Osteoblast (primary cell): ENCODE data around the gene DOC2B. TPM values are rescaled to one million over a fixed set of nuclear protein-coding genes. Genes with fewer than 3 reads are reported as not detected.
"Not testable (repeated sequence)": the region's sequence is repeated elsewhere in the genome, so short reads cannot be mapped to it uniquely, and the experiment has no call there.

ENCODE experiments used
- DNase-seq: peaks from one replicate; pipeline ENCODE4 v3.0.0; 2011; ENCODE audit warnings: low spot score, mixed read lengths; ENCODE audit not compliant: insufficient read length; ENCODE audit errors: missing footprints
- H2AFZ ChIP-seq: 2 replicates; pipeline ENCODE4 v1.6.0; 2011; ENCODE audit warnings: mild to moderate bottlenecking, low read length
- H3K27ac ChIP-seq: 2 replicates; pipeline ENCODE4 v1.5.1; 2011; ENCODE audit warnings: mild to moderate bottlenecking, low read depth, low read length, moderate library complexity
- H3K27me3 ChIP-seq: 2 replicates; pipeline ENCODE4 v1.6.0; 2012; ENCODE audit warnings: mild to moderate bottlenecking, control low read depth, inconsistent platforms, low read length, moderate library complexity; ENCODE audit not compliant: insufficient read depth
- H3K36me3 ChIP-seq: 2 replicates; pipeline ENCODE4 v1.5.1; 2011; ENCODE audit warnings: mild to moderate bottlenecking, low read length, control low read depth, moderate library complexity; ENCODE audit not compliant: insufficient read depth
- H3K4me1 ChIP-seq: 2 replicates; pipeline ENCODE4 v1.5.1; 2011; ENCODE audit warnings: mild to moderate bottlenecking, low read length, control low read depth, moderate library complexity; ENCODE audit not compliant: insufficient read depth
- H3K4me2 ChIP-seq: 2 replicates; pipeline ENCODE4 v1.6.0; 2011; ENCODE audit warnings: mild to moderate bottlenecking, low read length; ENCODE audit not compliant: insufficient read depth
- H3K4me3 ChIP-seq: fragments of 200-600 bp; sonication (generic); 3 replicates; pipeline ENCODE4 v1.5.1; 2012; ENCODE audit warnings: mild to moderate bottlenecking, low read length, inconsistent platforms; ENCODE audit not compliant: insufficient read depth
- H3K79me2 ChIP-seq: 2 replicates; pipeline ENCODE4 v1.6.0; 2012; ENCODE audit warnings: mild to moderate bottlenecking, low read length, control low read depth, inconsistent platforms; ENCODE audit not compliant: insufficient read depth
- H3K9me3 ChIP-seq: 2 replicates; pipeline ENCODE4 v1.5.1; 2011; ENCODE audit warnings: low read depth, low read length, control low read depth
- H4K20me1 ChIP-seq: 2 replicates; pipeline ENCODE4 v1.6.0; 2012; ENCODE audit warnings: mild to moderate bottlenecking, low read length, control low read depth; ENCODE audit not compliant: insufficient read depth
- CTCF ChIP-seq: IDR thresholded peaks from 2 replicates; pipeline ENCODE4 v1.5.1; 2011; ENCODE audit warnings: mild to moderate bottlenecking, low read depth, low read length, moderate library complexity; ENCODE audit errors: extremely low read depth
- total RNA-seq: library from RNA; depleted of rRNA; stranded (reverse); fragments of >200 nt; gene quantifications from 2 replicates; pipeline ENCODE4 v1.2.3, GENCODE V29; 2012

The DOC2B gene
- total RNA-seq, 1 donor = not detected

- H3K27me3 ChIP-seq = peaks cover 4% of the 10 kb centered on the region
- no peaks in the 10 kb centered on the region for H3K9me3 ChIP-seq
- H4K20me1 ChIP-seq = no peaks in the 10 kb centered on the region
- H3K27ac ChIP-seq = no peak overlapping the region
- H3K4me3 ChIP-seq = no peak overlapping the region
- no peak overlapping the region for H3K4me2 ChIP-seq
- no peaks in the 10 kb centered on the region for H3K79me2 ChIP-seq
- H3K4me1 ChIP-seq = no peaks in the 10 kb centered on the region
- no peak overlapping the region for H2AFZ ChIP-seq
- peak; percentile 86 for DNase-seq
- no peak for TF ChIP-seq CTCF
- no peaks in the 10 kb centered on the region for H3K36me3 ChIP-seq
Measured at GRCh38 chr17:142102-142661, 39.3 kb downstream of the DOC2B start.

- not testable (repeated sequence) for H3K4me2 ChIP-seq, H2AFZ ChIP-seq, H3K4me3 ChIP-seq, H3K27ac ChIP-seq, H3K36me3 ChIP-seq, H3K4me1 ChIP-seq, H3K9me3 ChIP-seq, H4K20me1 ChIP-seq, DNase-seq, H3K79me2 ChIP-seq, H3K27me3 ChIP-seq
Measured at GRCh38 chr17:139401-140205, 41.8 kb downstream of the DOC2B start.

GRCh38 chr17:137166-137807, 44.2 kb downstream of the DOC2B start, which contains the start of gene SCGB1C2:
TSS of gene SCGB1C2 (plus strand) at chr17:137569. CDS start at chr17:137591, 22 bp downstream.
- not testable (repeated sequence) for H3K27ac ChIP-seq

GRCh38 chr17:136531-136930, 44.9 kb downstream of the DOC2B start:
- TF ChIP-seq CTCF = peak; percentile 23
- not testable (repeated sequence) for H3K36me3 ChIP-seq, H3K27ac ChIP-seq, H3K4me2 ChIP-seq, H2AFZ ChIP-seq, H4K20me1 ChIP-seq, H3K9me3 ChIP-seq, H3K79me2 ChIP-seq, H3K4me3 ChIP-seq, H3K4me1 ChIP-seq, H3K27me3 ChIP-seq, DNase-seq

More at GRCh38 chr17:137166-137807, 44.2 kb downstream of the DOC2B start, which contains the start of gene SCGB1C2:
- not testable (repeated sequence) for DNase-seq, H3K4me1 ChIP-seq, H4K20me1 ChIP-seq, H3K79me2 ChIP-seq, H3K4me2 ChIP-seq, H3K4me3 ChIP-seq, H3K36me3 ChIP-seq, H3K27me3 ChIP-seq, H3K9me3 ChIP-seq, H2AFZ ChIP-seq

GRCh38 chr17:135895-136294, 45.6 kb downstream of the DOC2B start:
- H3K36me3 ChIP-seq, H3K27me3 ChIP-seq, H3K9me3 ChIP-seq, H3K4me3 ChIP-seq, H3K79me2 ChIP-seq, H4K20me1 ChIP-seq, H3K4me2 ChIP-seq, DNase-seq, H3K27ac ChIP-seq, H3K4me1 ChIP-seq, H2AFZ ChIP-seq: not testable (repeated sequence)

GRCh38 chr17:135022-135421, 46.4 kb downstream of the DOC2B start:
- DNase-seq, H3K79me2 ChIP-seq, H3K4me3 ChIP-seq, H3K9me3 ChIP-seq, H3K27ac ChIP-seq, H4K20me1 ChIP-seq, H3K36me3 ChIP-seq, H3K4me1 ChIP-seq, H3K27me3 ChIP-seq, H2AFZ ChIP-seq, H3K4me2 ChIP-seq: not testable (repeated sequence)
